ENCODE measurements around the gene CCL20.

- no peak for TF ChIP-seq YY1 (IDR thresholded peaks at IDR 0.05)
- TF ChIP-seq CTCF (IDR thresholded peaks at IDR 0.05; ENCODE audit: low read depth, low read length, missing input control) = no peak
- TF ChIP-seq SP1 (IDR thresholded peaks at IDR 0.05) = no peak
- TF ChIP-seq TAF1 (conservative IDR thresholded peaks at IDR 0.05) = no peak
- TF ChIP-seq JUND (IDR thresholded peaks at IDR 0.05) = no peak
- TF ChIP-seq RAD21 (IDR thresholded peaks at IDR 0.05) = no peak
- no peak for TF ChIP-seq ATF3 (IDR thresholded peaks at IDR 0.05)
- no peak for TF ChIP-seq MAX (IDR thresholded peaks at IDR 0.05)
- no peak for TF ChIP-seq FOXA2 (IDR thresholded peaks at IDR 0.05)
- TF ChIP-seq REST (IDR thresholded peaks at IDR 0.05) = no peak
- no peak for TF ChIP-seq EGR1 (IDR thresholded peaks at IDR 0.05; ENCODE audit: low read depth in 2 of 2)
Observed at GRCh38 chr2:227808936-227809335, 4.7 kb upstream of the CCL20 start.

Measured in liver (tissue), 3 donors.